ENCODE data around the gene FAM163B.

FAM163B gene

GRCh38 chr9:133569891-133570690 lies 39.1 kb downstream of the FAM163B start:
- DNase-seq: no peak
- Histone ChIP-seq H3K36me3 (no peaks in the 10 kb centered on the region), H3K27ac (no peak overlapping the region), H3K9me3 (no peaks in the 10 kb centered on the region), H3K4me1 (peaks cover 0 to 29% (median 14%) of the 10 kb centered on the region in 4 donors), H3K27me3 (peaks cover 0 to 66% of the 10 kb centered on the region in 2 donors), H3K4me3 (no peak overlapping the region)
- TF ChIP-seq CTCF (IDR thresholded peaks at IDR 0.05): no peak
- intact Hi-C loops (cut with DNase I; ENCODE audit: low total_unique reads): no loop called here

- no peak overlapping the region for H3K4me3 ChIP-seq
- no peak for TF ChIP-seq CTCF (IDR thresholded peaks at IDR 0.05)
- no peak for DNase-seq
- intact Hi-C loops (cut with DNase I; ENCODE audit: low total_unique reads): no loop called here
- peaks cover 0 to 60% of the 10 kb centered on the region in 2 donors for H3K27me3 ChIP-seq
- H3K36me3 ChIP-seq: no peaks in the 10 kb centered on the region
- H3K27ac ChIP-seq: no peak overlapping the region
- no peaks in the 10 kb centered on the region for H3K9me3 ChIP-seq
- peaks cover 0 to 32% (median 14%) of the 10 kb centered on the region in 4 donors for H3K4me1 ChIP-seq
Measured at GRCh38 chr9:133569121-133569785, 39.9 kb downstream of the FAM163B start.

- no peak overlapping the region for H3K4me3 ChIP-seq
- no peaks in the 10 kb centered on the region for H3K36me3 ChIP-seq
- H3K4me1 ChIP-seq: peaks cover 0 to 32% (median 14%) of the 10 kb centered on the region in 4 donors
- H3K27me3 ChIP-seq: peaks cover 0 to 52% of the 10 kb centered on the region in 2 donors
- no peaks in the 10 kb centered on the region for H3K9me3 ChIP-seq
- TF ChIP-seq CTCF (IDR thresholded peaks at IDR 0.05): no peak
- H3K27ac ChIP-seq: no peak overlapping the region
- intact Hi-C loops (cut with DNase I; ENCODE audit: low total_unique reads): no loop called here
- no peak for DNase-seq
Measured at GRCh38 chr9:133568186-133568585, 41.0 kb downstream of the FAM163B start.

- peaks cover 0 to 52% of the 10 kb centered on the region in 2 donors for H3K27me3 ChIP-seq
- no peak for TF ChIP-seq CTCF (IDR thresholded peaks at IDR 0.05)
- no peak overlapping the region for H3K4me3 ChIP-seq
- peaks cover 0 to 22% (median 5%) of the 10 kb centered on the region in 4 donors for H3K4me1 ChIP-seq
- H3K27ac ChIP-seq: no peak overlapping the region
- H3K36me3 ChIP-seq: no peaks in the 10 kb centered on the region
- DNase-seq: no peak
- H3K9me3 ChIP-seq: no peaks in the 10 kb centered on the region
- intact Hi-C loops (cut with DNase I; ENCODE audit: low total_unique reads): no loop called here
Measured at GRCh38 chr9:133566817-133567216, 42.4 kb downstream of the FAM163B start.

- H3K9me3 ChIP-seq: no peaks in the 10 kb centered on the region
- no peaks in the 10 kb centered on the region for H3K36me3 ChIP-seq
- peaks cover 0 to 55% of the 10 kb centered on the region in 2 donors for H3K27me3 ChIP-seq
- no peak overlapping the region for H3K27ac ChIP-seq
- H3K4me1 ChIP-seq: peaks cover 0 to 22% (median 5%) of the 10 kb centered on the region in 4 donors
- intact Hi-C loops (cut with DNase I; ENCODE audit: low total_unique reads): no loop called here
- H3K4me3 ChIP-seq: no peak overlapping the region
- DNase-seq: no peak
- no peak for TF ChIP-seq CTCF (IDR thresholded peaks at IDR 0.05)
Measured at GRCh38 chr9:133566382-133566781, 42.8 kb downstream of the FAM163B start.
